Endodermal cell (in vitro differentiated cells): ENCODE measurements around the gene RGS4. TPM values are rescaled to one million over a fixed set of nuclear protein-coding genes. Genes with fewer than 3 reads are reported as not detected.

Source experiments
- DNase-seq: peaks from one replicate; pipeline ENCODE4 v3.0.0-alpha.2; 2017
- H3K27ac ChIP-seq: 2 replicates; pipeline ENCODE4 v1.5.1; 2013; ENCODE audit warnings: mild to moderate bottlenecking, low read depth, low read length, moderate library complexity
- H3K27me3 ChIP-seq: 2 replicates; pipeline ENCODE4 v1.6.1; 2013; ENCODE audit warnings: mild to moderate bottlenecking, low read length, moderate library complexity; ENCODE audit not compliant: insufficient read depth, control insufficient read depth, poor library complexity, severe bottlenecking
- H3K36me3 ChIP-seq: 2 replicates; pipeline ENCODE4 v1.7.0; 2013; ENCODE audit warnings: mild to moderate bottlenecking, low read length, moderate library complexity; ENCODE audit not compliant: control insufficient read depth, insufficient read depth
- H3K4me1 ChIP-seq: one replicate; pipeline ENCODE4 v1.7.0; 2013; ENCODE audit warnings: low read length; ENCODE audit not compliant: control insufficient read depth, insufficient read depth
- H3K4me3 ChIP-seq: 2 replicates; pipeline ENCODE4 v1.5.1; 2013; ENCODE audit warnings: mild to moderate bottlenecking, low read length, moderate library complexity
- H3K9ac ChIP-seq: 2 replicates; pipeline ENCODE4 v1.6.1; 2013; ENCODE audit warnings: mild to moderate bottlenecking, low read length, moderate library complexity; ENCODE audit not compliant: poor library complexity, severe bottlenecking; ENCODE audit errors: extremely low read depth
- H3K9me3 ChIP-seq: 2 replicates; pipeline ENCODE4 v1.6.1; 2013; ENCODE audit warnings: mild to moderate bottlenecking, low read length, moderate library complexity; ENCODE audit not compliant: control insufficient read depth
- H3K27ac Mint-ChIP-seq: 2 replicates; pipeline ENCODE4 v1.8.0; 2020; ENCODE audit warnings: mixed read lengths
- H3K27me3 Mint-ChIP-seq: 2 replicates; pipeline ENCODE4 v1.8.0; 2021; ENCODE audit warnings: mild to moderate bottlenecking, mixed read lengths; ENCODE audit not compliant: insufficient read depth
- H3K36me3 Mint-ChIP-seq: 2 replicates; pipeline ENCODE4 v1.8.0; 2020; ENCODE audit warnings: low read depth, mixed read lengths
- H3K4me1 Mint-ChIP-seq: 2 replicates; pipeline ENCODE4 v1.8.0; 2020; ENCODE audit warnings: mixed read lengths
- H3K4me3 Mint-ChIP-seq: 2 replicates; pipeline ENCODE4 v1.8.0; 2020; ENCODE audit warnings: mild to moderate bottlenecking, moderate library complexity, mixed read lengths
- H3K9me3 Mint-ChIP-seq: 2 replicates; pipeline ENCODE4 v1.8.0; 2020; ENCODE audit warnings: mild to moderate bottlenecking, mixed read lengths
- WGBS, 2 experiments: methylation state at CpG; one replicate each; pipeline versions ENCODE4 v1.1.5 to v1.1.7; 2013; ENCODE audit warnings: missing lambda C conversion rate in 2 of 2, mixed read lengths in 1 of 2; ENCODE audit not compliant: insufficient coverage in 1 of 2, insufficient read length in 1 of 2; 5-methylcytosine and 5-hydroxymethylcytosine counted together
- total RNA-seq, 2 donors: library from RNA; stranded (reverse); fragmentation: NEBNext Ultra II Directional in 1 of 2; extraction: Animal tissue kit (Norgen Biotek cat#: 25700) in 1 of 2; gene quantifications; 2 replicates in 1 of 2; 3 replicates in 1 of 2; pipeline ENCODE4 v1.2.1, GENCODE V29; 2021
- TF ChIP-seq, protein P1 (sequence below): fragments of 200-600 bp; sonication (generic); conservative IDR thresholded peaks from 2 replicates; pipeline ENCODE4 v1.5.0; 2021; ENCODE audit warnings: antibody characterized with exemption, mild to moderate bottlenecking

Gene RGS4
- total RNA-seq, 2 donors from 2014 or later: 0.48 to 0.51 TPM

DNA sequence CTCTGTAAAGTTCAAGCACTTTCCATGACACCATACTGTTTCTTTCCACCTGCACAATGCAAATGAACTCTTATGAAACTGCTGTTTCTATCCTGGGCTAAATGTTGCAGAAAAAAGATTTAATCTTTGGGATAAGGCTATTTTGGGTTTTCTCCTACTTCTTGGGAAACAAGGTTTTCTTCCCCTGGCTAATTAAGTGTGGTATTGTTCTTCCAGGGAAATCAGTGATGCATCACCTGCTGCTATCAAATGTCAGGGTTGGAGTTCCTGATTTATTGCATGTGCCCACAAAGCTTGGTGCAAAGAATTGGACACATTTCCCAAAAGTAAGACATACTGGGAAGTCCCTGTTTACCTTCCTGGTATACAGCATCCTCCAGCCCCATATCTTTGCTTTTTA is 6.0 kb upstream of the RGS4 start:
- H3K27ac Mint-ChIP-seq: no peak overlapping the region
- Histone ChIP-seq H3K4me1 (peaks cover 20% of the 10 kb centered on the region), H3K9me3 (no peaks in the 10 kb centered on the region), H3K9ac (no peak overlapping the region), H3K4me3 (no peak overlapping the region), H3K36me3 (no peaks in the 10 kb centered on the region), H3K27me3 (peaks cover 7% of the 10 kb centered on the region), H3K27ac (no peak overlapping the region)
- no peaks in the 10 kb centered on the region for H3K36me3 Mint-ChIP-seq
- H3K27me3 Mint-ChIP-seq: peaks cover 2% of the 10 kb centered on the region
- TF ChIP-seq, protein P1, sequence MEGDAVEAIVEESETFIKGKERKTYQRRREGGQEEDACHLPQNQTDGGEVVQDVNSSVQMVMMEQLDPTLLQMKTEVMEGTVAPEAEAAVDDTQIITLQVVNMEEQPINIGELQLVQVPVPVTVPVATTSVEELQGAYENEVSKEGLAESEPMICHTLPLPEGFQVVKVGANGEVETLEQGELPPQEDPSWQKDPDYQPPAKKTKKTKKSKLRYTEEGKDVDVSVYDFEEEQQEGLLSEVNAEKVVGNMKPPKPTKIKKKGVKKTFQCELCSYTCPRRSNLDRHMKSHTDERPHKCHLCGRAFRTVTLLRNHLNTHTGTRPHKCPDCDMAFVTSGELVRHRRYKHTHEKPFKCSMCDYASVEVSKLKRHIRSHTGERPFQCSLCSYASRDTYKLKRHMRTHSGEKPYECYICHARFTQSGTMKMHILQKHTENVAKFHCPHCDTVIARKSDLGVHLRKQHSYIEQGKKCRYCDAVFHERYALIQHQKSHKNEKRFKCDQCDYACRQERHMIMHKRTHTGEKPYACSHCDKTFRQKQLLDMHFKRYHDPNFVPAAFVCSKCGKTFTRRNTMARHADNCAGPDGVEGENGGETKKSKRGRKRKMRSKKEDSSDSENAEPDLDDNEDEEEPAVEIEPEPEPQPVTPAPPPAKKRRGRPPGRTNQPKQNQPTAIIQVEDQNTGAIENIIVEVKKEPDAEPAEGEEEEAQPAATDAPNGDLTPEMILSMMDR: no peak
- DNase-seq: no peak
- H3K4me3 Mint-ChIP-seq: no peak overlapping the region
- H3K9me3 Mint-ChIP-seq: no peaks in the 10 kb centered on the region
- H3K4me1 Mint-ChIP-seq: peaks cover 15% of the 10 kb centered on the region

DNA sequence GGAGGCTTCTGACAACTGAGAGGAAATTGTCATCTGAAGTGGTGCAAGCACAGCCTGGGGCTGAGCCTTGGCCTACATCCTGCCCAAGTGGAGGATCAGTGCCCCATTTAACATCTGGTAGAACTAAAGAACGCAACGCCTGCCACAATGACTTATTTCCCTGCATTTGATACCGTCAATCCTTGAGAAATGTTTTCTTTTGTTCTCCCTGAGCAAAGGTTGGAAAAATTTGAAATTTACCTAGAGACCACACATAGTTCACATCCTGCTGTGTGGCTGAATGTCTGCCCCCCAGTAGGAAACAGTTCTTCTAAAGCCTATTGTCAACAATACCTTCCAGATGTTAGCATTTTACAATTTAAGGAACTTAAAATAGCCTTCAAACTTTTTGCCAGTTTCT is 5.6 kb upstream of the RGS4 start:
- H3K9me3 Mint-ChIP-seq: no peaks in the 10 kb centered on the region
- H3K4me1 ChIP-seq: peaks cover 18% of the 10 kb centered on the region
- no peak overlapping the region for H3K4me3 Mint-ChIP-seq
- no peaks in the 10 kb centered on the region for H3K9me3 ChIP-seq
- TF ChIP-seq, protein P1: no peak
- no peaks in the 10 kb centered on the region for H3K36me3 ChIP-seq
- no peak overlapping the region for H3K9ac ChIP-seq
- no peak overlapping the region for H3K27ac Mint-ChIP-seq
- no peak overlapping the region for H3K4me3 ChIP-seq
- H3K27me3 Mint-ChIP-seq: peaks cover 2% of the 10 kb centered on the region
- no peak overlapping the region for H3K27ac ChIP-seq
- peaks cover 12% of the 10 kb centered on the region for H3K27me3 ChIP-seq
- peaks cover 15% of the 10 kb centered on the region for H3K4me1 Mint-ChIP-seq
- no peaks in the 10 kb centered on the region for H3K36me3 Mint-ChIP-seq
- WGBS, 2 experiments: 64 to 68% methylated on average over 3 of the region's 3 CpGs
- DNase-seq: no peak

DNA sequence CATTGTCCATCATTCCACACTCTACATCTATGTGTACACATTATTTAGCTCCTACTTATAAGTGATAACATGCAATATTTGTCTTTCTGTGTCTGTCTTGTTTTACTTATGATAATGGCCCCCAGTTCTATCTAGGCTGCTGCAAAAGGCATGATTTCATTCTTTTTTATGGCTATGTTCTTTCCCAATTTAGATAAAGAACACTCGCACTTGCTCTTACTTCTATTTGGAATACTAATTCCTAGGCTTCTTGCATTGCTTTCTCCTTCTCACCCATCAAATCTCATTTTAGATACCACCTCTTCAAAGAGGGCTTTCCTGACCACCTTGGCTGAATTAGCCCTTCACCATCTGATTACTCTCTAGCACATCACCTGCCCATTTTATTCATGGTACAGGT is 3.0 kb upstream of the RGS4 start:
- WGBS, 2 experiments: 92 to 96% methylated on average over 1 of the region's 1 CpG
- no peak overlapping the region for H3K4me3 Mint-ChIP-seq
- H3K36me3 Mint-ChIP-seq: no peaks in the 10 kb centered on the region
- no peaks in the 10 kb centered on the region for H3K9me3 ChIP-seq
- no peak overlapping the region for H3K27ac Mint-ChIP-seq
- H3K4me3 ChIP-seq: no peak overlapping the region
- peaks cover 13% of the 10 kb centered on the region for H3K27me3 ChIP-seq
- peaks cover 4% of the 10 kb centered on the region for H3K27me3 Mint-ChIP-seq
- DNase-seq: no peak
- H3K9ac ChIP-seq: no peak overlapping the region
- no peak overlapping the region for H3K27ac ChIP-seq
- TF ChIP-seq, protein P1: no peak
- peaks cover 18% of the 10 kb centered on the region for H3K4me1 Mint-ChIP-seq
- H3K9me3 Mint-ChIP-seq: no peaks in the 10 kb centered on the region
- peaks cover 18% of the 10 kb centered on the region for H3K4me1 ChIP-seq
- no peaks in the 10 kb centered on the region for H3K36me3 ChIP-seq
